ENCODE results near the gene DPYSL5. TPM values are rescaled to one million over a fixed set of nuclear protein-coding genes. Genes with fewer than 3 reads are reported as not detected.

DPYSL5 gene
- polyA plus RNA-seq, 1 donor from 2014 or later: 111 TPM

GRCh38 chr2:26927221-26927620, 79.3 kb downstream of the DPYSL5 start:
- Histone ChIP-seq H4K20me1 (ENCODE audit: insufficient read depth) (no peaks in the 10 kb centered on the region), H3K4me3 (ENCODE audit: low read length) (no peak overlapping the region), H3K9me2 (ENCODE audit: insufficient read depth, low read length) (no peaks in the 10 kb centered on the region), H3K9ac (ENCODE audit: low read length) (no peak overlapping the region), H3K36me3 (ENCODE audit: insufficient read depth, low read length) (peaks cover 11% of the 10 kb centered on the region), H3K27me3 (ENCODE audit: insufficient read depth, low read depth, low read length) (no peaks in the 10 kb centered on the region), H3F3A (ENCODE audit: insufficient read depth, low read length, poor library complexity, severe bottlenecking) (no peaks in the 10 kb centered on the region), H3K4me2 (ENCODE audit: low read length) (no peak overlapping the region), H3K9me3 (ENCODE audit: low read length) (no peaks in the 10 kb centered on the region), H3K27ac (ENCODE audit: low read length) (no peak overlapping the region), H2AFZ (ENCODE audit: low read depth, low read length) (no peak overlapping the region), H3K79me2 (replicated peaks; ENCODE audit: insufficient read depth, low read length) (peaks cover 11% of the 10 kb centered on the region)
- TF ChIP-seq, protein P1, sequence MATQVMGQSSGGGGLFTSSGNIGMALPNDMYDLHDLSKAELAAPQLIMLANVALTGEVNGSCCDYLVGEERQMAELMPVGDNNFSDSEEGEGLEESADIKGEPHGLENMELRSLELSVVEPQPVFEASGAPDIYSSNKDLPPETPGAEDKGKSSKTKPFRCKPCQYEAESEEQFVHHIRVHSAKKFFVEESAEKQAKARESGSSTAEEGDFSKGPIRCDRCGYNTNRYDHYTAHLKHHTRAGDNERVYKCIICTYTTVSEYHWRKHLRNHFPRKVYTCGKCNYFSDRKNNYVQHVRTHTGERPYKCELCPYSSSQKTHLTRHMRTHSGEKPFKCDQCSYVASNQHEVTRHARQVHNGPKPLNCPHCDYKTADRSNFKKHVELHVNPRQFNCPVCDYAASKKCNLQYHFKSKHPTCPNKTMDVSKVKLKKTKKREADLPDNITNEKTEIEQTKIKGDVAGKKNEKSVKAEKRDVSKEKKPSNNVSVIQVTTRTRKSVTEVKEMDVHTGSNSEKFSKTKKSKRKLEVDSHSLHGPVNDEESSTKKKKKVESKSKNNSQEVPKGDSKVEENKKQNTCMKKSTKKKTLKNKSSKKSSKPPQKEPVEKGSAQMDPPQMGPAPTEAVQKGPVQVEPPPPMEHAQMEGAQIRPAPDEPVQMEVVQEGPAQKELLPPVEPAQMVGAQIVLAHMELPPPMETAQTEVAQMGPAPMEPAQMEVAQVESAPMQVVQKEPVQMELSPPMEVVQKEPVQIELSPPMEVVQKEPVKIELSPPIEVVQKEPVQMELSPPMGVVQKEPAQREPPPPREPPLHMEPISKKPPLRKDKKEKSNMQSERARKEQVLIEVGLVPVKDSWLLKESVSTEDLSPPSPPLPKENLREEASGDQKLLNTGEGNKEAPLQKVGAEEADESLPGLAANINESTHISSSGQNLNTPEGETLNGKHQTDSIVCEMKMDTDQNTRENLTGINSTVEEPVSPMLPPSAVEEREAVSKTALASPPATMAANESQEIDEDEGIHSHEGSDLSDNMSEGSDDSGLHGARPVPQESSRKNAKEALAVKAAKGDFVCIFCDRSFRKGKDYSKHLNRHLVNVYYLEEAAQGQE (IDR thresholded peaks at IDR 0.05; ENCODE audit: borderline replicate concordance): no peak
- TF ChIP-seq EP300 (conservative IDR thresholded peaks at IDR 0.05; ENCODE audit: poor library complexity, severe bottlenecking) (no peak), SMC3 (conservative IDR thresholded peaks at IDR 0.05; ENCODE audit: poor library complexity) (no peak), MXI1 (conservative IDR thresholded peaks at IDR 0.05; ENCODE audit: poor library complexity, severe bottlenecking) (no peak), EZH2 (IDR thresholded peaks at IDR 0.05; ENCODE audit: borderline replicate concordance, insufficient read depth, low read length, poor library complexity, severe bottlenecking) (no peak), POLR2AphosphoS5 (IDR thresholded peaks at IDR 0.05) (no peak), RAD21 (conservative IDR thresholded peaks at IDR 0.05) (no peak), TAF1 (IDR thresholded peaks at IDR 0.05; ENCODE audit: low read depth) (no peak)
- TF ChIP-seq, protein P2, sequence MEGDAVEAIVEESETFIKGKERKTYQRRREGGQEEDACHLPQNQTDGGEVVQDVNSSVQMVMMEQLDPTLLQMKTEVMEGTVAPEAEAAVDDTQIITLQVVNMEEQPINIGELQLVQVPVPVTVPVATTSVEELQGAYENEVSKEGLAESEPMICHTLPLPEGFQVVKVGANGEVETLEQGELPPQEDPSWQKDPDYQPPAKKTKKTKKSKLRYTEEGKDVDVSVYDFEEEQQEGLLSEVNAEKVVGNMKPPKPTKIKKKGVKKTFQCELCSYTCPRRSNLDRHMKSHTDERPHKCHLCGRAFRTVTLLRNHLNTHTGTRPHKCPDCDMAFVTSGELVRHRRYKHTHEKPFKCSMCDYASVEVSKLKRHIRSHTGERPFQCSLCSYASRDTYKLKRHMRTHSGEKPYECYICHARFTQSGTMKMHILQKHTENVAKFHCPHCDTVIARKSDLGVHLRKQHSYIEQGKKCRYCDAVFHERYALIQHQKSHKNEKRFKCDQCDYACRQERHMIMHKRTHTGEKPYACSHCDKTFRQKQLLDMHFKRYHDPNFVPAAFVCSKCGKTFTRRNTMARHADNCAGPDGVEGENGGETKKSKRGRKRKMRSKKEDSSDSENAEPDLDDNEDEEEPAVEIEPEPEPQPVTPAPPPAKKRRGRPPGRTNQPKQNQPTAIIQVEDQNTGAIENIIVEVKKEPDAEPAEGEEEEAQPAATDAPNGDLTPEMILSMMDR (IDR thresholded peaks at IDR 0.05; ENCODE audit: poor library complexity, severe bottlenecking): no peak

DNA sequence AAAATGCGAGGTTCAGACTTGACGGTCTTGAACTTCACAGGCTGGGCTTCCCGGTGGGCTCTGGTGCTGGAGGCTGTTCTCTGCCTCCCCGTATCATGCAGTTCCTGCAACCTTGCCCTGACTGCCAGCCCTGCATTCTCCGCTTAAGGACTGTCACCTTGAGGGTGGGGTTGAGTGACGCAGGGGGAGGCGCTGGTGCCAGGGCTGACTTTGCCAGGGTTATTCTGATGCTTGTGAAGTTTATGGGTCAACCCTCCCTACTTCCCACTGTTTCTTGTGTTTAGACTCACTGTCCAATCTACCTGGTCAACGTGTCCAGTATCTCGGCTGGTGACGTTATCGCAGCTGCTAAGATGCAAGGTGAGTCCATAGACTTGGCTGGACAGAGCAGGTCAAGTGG, 85.0 kb downstream of the DPYSL5 start:
- Histone ChIP-seq H3K36me3 (ENCODE audit: insufficient read depth, low read length) (peaks cover 7% of the 10 kb centered on the region), H3K9me2 (ENCODE audit: insufficient read depth, low read length) (no peaks in the 10 kb centered on the region), H2AFZ (ENCODE audit: low read depth, low read length) (no peak overlapping the region), H3K9me3 (ENCODE audit: low read length) (no peaks in the 10 kb centered on the region), H4K20me1 (ENCODE audit: insufficient read depth) (no peaks in the 10 kb centered on the region), H3K27me3 (ENCODE audit: insufficient read depth, low read depth, low read length) (no peaks in the 10 kb centered on the region), H3F3A (ENCODE audit: insufficient read depth, low read length, poor library complexity, severe bottlenecking) (no peaks in the 10 kb centered on the region), H3K9ac (ENCODE audit: low read length) (no peak overlapping the region), H3K4me3 (ENCODE audit: low read length) (no peak overlapping the region), H3K79me2 (replicated peaks; ENCODE audit: insufficient read depth, low read length) (no peaks in the 10 kb centered on the region), H3K27ac (ENCODE audit: low read length) (no peak overlapping the region), H3K4me2 (ENCODE audit: low read length) (no peak overlapping the region)
- TF ChIP-seq EZH2 (IDR thresholded peaks at IDR 0.05; ENCODE audit: borderline replicate concordance, insufficient read depth, low read length, poor library complexity, severe bottlenecking) (no peak), MXI1 (conservative IDR thresholded peaks at IDR 0.05; ENCODE audit: poor library complexity, severe bottlenecking) (no peak), POLR2AphosphoS5 (IDR thresholded peaks at IDR 0.05) (no peak), EP300 (conservative IDR thresholded peaks at IDR 0.05; ENCODE audit: poor library complexity, severe bottlenecking) (no peak)

Measured in neural cell (in vitro differentiated cells).